HG02870 (cell line): ENCODE results near the gene RBM20.
"Not testable (repeated sequence)": the region's sequence is repeated elsewhere in the genome, so short reads cannot be mapped to it uniquely, and the experiment has no call there.

ENCODE experiments used
- ATAC-seq: cut with Tn5 transposase; IDR thresholded peaks from one replicate; pipeline ENCODE4 v1.9.1; 2021; ENCODE audit warnings: mild to moderate bottlenecking, moderate library complexity; ENCODE audit not compliant: unreplicated experiment

Gene RBM20

DNA sequence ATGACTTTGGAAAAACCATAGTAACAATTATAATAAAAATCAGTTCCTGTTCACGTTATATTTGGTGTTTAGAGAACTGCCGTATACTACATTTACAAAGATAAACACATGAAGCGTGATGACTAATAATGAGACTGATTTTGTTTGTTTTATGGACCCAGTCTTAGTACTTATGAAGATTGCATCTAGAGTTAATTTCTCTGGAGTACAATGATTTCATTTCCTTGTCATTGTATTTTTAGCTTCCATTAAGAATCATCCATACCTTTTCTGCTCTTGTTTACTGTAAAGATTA is 2.9 kb downstream of the RBM20 start:
- no peak for ATAC-seq

- ATAC-seq: no peak
These were observed 4.7 kb downstream of the RBM20 start for GRCh38 chr10:110648692-110649346.

- no peak for ATAC-seq
These were observed 5.5 kb downstream of the RBM20 start for GRCh38 chr10:110649347-110650264.

GRCh38 chr10:110650265-110650668 is 6.1 kb downstream of the RBM20 start:
- no peak for ATAC-seq

- ATAC-seq: peak; percentile 88
These were observed 7.2 kb downstream of the RBM20 start for GRCh38 chr10:110651044-110651958.

- no peak for ATAC-seq
These were observed 8.5 kb downstream of the RBM20 start for GRCh38 chr10:110652475-110653118.

DNA sequence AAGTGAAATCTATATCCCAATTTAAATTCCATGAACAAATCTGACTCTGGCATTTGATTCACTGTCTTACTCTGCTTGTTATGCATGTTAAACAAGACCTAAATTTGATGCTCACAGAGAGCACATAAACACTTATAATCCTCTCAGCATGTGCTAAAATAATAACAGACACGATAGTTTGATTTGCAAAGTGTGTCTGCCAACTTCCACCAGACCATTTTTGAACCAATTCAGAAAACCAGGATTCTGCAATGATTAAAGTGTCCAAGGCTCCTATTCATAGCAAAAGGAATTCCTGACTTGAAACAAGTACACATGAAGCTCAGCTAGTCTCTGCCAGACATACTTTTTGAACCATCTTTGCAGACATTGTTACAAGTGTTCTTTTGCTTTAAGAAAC is 11.2 kb downstream of the RBM20 start:
- no peak for ATAC-seq

- ATAC-seq: no peak
These were observed 12.5 kb downstream of the RBM20 start for GRCh38 chr10:110656612-110657011.

DNA sequence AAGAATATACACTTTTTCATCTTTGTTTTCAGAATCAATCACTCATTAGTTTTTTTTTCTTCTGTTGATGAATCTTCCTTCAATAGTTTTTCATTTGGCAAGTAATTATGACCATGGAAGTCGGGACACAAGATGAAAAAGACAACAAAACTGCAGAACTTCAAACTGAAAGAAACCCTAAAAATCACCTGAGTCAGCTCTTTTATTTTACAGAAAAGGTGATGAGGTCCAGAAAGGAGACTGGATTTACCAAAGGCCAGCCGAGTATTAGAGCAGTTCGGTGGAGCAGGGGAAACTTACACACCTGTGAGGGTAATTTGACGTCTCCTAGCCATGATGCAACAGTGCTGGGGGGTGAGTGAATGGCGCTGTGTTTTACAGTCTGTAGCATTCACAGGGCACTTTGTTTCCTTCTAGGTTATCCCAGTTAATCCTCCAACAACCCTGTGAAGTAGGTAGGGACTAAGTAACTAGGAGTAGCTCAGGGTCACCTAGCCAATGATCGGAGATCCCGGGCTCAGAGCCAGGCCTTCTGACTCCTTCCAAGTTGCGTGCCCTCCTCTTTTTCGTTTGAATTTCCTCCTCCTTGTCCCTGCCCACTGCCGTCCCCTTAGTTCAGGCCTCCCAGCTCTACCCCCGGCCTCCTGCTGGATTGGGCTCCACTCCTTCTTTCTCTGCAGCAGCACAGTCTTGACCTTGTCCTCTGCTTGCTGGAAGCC is 14.0 kb downstream of the RBM20 start:
- no peak for ATAC-seq

GRCh38 chr10:110659558-110659957 is 15.4 kb downstream of the RBM20 start:
- ATAC-seq: no peak

DNA sequence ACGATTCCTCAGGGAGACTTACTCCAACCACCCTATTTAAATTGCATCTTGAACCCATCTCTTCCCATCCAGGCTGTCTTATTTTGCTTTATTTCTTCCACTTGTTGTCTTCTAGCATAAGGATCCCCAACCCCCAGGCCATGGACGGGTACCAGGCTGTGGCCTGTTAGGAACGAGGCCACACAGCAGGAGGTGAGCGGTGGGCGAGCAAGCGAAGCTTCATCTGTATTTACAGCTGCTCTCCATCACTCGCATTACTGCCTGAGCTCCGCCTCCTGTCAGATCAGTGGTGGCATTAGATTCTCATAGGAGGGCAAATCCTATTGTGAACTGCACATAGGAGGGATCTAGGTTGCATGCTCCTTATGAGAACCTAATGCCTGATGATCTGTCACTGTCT is 16.2 kb downstream of the RBM20 start:
- ATAC-seq: not testable (repeated sequence)

GRCh38 chr10:110661292-110661691 is 17.2 kb downstream of the RBM20 start:
- ATAC-seq: no peak

DNA sequence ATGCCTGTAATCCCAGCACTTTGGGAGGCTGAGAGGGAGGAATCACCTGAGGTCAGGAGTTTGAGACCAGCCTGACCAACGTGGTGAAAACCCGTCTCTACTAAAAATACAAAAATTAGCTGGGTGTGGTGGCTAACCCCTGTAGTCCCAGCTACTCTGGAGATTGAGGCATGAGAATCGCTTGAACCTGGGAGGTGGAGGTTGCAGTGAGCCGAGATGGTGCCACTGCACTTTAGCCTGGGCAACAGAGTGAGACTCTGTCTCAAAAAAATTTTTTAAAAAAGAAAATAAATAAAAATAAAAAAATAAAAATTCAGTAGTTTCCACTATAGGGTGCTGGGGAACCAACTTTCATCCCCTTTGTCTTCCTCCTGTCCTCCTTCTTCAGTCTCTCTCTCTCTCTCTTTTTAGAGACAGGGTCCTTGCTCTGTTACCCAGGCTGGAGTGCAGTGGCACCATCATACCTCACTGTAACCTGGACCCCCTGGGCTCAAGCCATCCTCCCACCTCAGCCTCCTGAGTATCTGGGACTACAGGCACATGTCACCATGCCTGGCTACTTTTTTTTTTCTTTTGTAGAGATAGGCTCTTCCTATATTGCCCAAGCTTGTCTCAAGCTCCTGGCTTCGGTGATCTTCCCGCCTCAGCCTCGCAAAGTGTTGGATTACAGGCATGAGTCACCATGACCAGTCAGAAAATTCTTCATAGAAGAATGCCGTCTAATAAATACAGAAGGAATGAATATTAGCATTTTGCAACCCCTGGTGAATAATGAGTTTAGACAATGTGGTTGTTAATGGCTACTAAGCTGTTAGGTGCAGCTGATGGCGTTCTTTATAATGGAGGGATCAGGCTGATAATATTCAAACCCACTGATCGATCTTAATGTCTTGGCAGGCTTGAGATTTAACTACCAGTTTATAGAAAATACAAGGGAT is 20.6 kb downstream of the RBM20 start:
- ATAC-seq: no peak

DNA sequence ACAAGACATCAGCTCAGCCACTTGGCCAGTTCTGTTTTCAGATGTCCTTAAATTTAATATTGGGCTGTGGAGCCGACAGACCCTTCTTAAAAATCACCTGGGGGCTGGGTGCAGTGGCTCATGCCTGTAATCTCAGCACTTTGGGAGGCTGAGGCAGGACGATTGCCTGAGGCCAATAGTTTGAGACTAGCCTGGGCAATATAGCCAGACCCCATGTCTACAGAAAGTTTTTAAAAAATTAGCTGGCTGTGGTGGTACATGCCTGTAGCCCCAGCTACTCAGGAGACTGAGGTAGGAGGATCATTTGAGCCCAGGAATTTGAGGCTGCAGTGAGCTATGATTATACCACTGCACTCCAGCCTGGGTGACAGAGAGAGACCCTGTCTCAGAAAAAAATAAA is 22.1 kb downstream of the RBM20 start:
- not testable (repeated sequence) for ATAC-seq

- ATAC-seq: no peak
These were observed 22.5 kb downstream of the RBM20 start for GRCh38 chr10:110666673-110667072.

- ATAC-seq: no peak
These were observed 23.6 kb downstream of the RBM20 start for GRCh38 chr10:110667620-110668343.

DNA sequence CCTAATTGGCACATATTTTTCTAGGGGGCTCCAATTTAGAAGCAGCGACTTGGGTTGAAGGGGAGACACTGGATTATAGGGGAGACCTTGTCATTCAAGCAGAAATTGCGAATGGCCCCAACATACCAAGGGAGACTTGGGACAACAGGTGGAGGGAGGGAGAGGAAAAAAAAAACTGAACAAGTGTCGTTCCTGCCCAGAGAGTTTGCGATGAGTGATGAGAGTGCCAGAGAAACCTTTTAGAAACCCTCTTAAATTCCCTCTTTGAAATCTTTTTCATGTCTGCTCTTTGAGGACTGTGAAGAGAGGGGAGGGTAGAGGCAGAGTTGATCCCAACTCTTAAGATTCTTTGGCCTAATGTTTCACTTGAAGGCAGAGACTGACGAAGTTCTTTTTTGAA is 24.3 kb downstream of the RBM20 start:
- ATAC-seq: no peak

GRCh38 chr10:110670335-110670734 is 26.2 kb downstream of the RBM20 start:
- ATAC-seq: no peak
